Measurements from ENCODE around the gene SUSD6. TPM values are rescaled to one million over a fixed set of nuclear protein-coding genes. Genes with fewer than 3 reads are reported as not detected.

SUSD6 gene
- polyA plus RNA-seq, 2 of the 4 experiments (the other 2 are of a cell fraction) = 4.3 to 7.0 TPM

DNA sequence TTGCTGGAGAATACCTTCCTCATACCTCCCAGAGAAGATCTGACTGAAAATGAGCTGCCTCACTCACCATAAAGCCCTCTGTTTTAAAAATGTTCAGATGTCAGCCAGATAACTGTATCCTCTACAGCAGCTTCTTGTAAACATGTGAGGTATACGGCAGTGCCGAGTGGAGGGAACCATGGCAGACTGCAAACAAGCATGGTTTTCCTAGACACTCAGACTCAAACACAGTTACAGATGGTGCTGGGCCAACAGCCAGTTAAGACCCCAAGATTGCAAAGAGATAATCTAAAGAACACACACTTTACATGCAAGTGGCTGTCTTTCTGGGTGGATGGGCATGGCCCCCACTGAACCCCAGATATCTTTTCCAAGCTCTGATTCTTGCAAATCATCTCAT is 20.1 kb upstream of the SUSD6 start:
- no peaks in the 10 kb centered on the region for H3K9me3 ChIP-seq
- CTCF ChIA-PET = interaction anchor here (1.0 to 6.1 kb wide), 4 partner anchors 16 to 140 kb away, joined by 3 to 33 read pairs (median 3); no protein-coding TSS in a partner anchor
- WGBS (ENCODE audit: missing lambda C conversion rate) = 81% methylated on average over 2 of the region's 2 CpGs
- H3K4me2 ChIP-seq = no peak overlapping the region
- ATAC-seq (no peak), DNase-seq (ENCODE audit: low read depth in 1 of 2, low spot score in 1 of 2) (no peak), FAIRE-seq (no peak)
- no peak overlapping the region for H3K27ac ChIP-seq
- no peaks in the 10 kb centered on the region for H3K4me1 ChIP-seq
- no peak for TF ChIP-seq FOSL2 (IDR thresholded peaks at IDR 0.05)
- TF ChIP-seq FOSL2 (CRISPR knock-in tag; IDR thresholded peaks at IDR 0.05) = no peak
- TF ChIP-seq NR3C1 (IDR thresholded peaks at IDR 0.05) = no peak
- TF ChIP-seq, protein P1, sequence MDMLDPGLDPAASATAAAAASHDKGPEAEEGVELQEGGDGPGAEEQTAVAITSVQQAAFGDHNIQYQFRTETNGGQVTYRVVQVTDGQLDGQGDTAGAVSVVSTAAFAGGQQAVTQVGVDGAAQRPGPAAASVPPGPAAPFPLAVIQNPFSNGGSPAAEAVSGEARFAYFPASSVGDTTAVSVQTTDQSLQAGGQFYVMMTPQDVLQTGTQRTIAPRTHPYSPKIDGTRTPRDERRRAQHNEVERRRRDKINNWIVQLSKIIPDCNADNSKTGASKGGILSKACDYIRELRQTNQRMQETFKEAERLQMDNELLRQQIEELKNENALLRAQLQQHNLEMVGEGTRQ (IDR thresholded peaks at IDR 0.05) = no peak
- TF ChIP-seq RNF2 (IDR thresholded peaks at IDR 0.05; ENCODE audit: borderline replicate concordance, low read depth) = no peak
- no peak for TF ChIP-seq TP53 (CRISPR knock-in tag; IDR thresholded peaks at IDR 0.05)
- TF ChIP-seq HDAC2 (IDR thresholded peaks at IDR 0.05) = no peak
- TF ChIP-seq, protein P2, sequence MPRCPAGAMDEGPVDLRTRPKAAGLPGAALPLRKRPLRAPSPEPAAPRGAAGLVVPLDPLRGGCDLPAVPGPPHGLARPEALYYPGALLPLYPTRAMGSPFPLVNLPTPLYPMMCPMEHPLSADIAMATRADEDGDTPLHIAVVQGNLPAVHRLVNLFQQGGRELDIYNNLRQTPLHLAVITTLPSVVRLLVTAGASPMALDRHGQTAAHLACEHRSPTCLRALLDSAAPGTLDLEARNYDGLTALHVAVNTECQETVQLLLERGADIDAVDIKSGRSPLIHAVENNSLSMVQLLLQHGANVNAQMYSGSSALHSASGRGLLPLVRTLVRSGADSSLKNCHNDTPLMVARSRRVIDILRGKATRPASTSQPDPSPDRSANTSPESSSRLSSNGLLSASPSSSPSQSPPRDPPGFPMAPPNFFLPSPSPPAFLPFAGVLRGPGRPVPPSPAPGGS (IDR thresholded peaks at IDR 0.05) = no peak
- no peak for TF ChIP-seq POLR2A (IDR thresholded peaks at IDR 0.05; ENCODE audit: low read length)
- TF ChIP-seq, protein P3, sequence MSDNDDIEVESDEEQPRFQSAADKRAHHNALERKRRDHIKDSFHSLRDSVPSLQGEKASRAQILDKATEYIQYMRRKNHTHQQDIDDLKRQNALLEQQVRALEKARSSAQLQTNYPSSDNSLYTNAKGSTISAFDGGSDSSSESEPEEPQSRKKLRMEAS (IDR thresholded peaks at IDR 0.05) = no peak
- no peak for TF ChIP-seq CHD4 (IDR thresholded peaks at IDR 0.05; ENCODE audit: borderline replicate concordance)
- no peak for TF ChIP-seq PHF8 (IDR thresholded peaks at IDR 0.05; ENCODE audit: borderline replicate concordance, low read depth)
- no peak for TF ChIP-seq JUN (IDR thresholded peaks at IDR 0.05)
- H3K4me3 ChIP-seq = no peak overlapping the region
- POLR2A ChIA-PET = interaction anchor here (1.2 to 1.3 kb wide), 2 partner anchors 20 to 175 kb away, joined by 3 read pairs; partner anchors contain the start of genes SRSF5 and SUSD6

DNA sequence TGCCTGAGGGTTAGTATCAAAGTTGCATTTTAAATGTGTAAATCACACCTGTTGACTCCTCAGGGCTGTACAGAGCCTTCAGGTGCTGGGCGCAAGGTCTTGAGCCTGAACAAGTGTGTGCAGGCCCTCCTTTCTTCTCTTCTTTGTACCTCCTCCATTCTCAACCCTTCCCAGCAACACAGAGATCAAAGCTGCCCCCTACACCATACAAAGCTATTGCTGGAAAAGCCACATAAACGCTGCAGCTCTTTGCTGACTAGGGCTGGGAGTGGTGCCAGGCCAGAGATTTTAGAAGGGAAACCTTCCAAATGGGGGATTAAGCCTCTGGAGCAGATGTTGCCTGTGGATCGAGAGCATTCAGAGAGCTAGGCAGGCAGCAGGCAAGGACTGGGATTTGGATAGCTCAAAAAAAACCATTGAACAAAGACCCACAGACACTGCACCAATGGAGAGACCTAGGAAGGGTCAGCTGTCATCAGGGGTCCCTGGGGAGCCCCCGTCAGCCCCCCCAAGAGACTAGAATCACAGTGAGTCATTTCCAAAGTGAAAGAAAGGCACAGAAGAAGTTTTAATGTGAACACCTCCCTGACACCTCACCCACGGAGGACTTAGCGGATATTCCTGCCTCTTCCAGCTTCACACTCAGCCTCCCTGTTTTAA is 18.2 kb upstream of the SUSD6 start:
- ChIA-PET CTCF (interaction anchor here (0.5 to 6.1 kb wide), 11 partner anchors 7 to 1338 kb away, joined by 3 to 33 read pairs (median 4); no protein-coding TSS in a partner anchor), POLR2A (no interaction called here)
- FAIRE-seq (no peak), ATAC-seq (no peak), DNase-seq (ENCODE audit: low read depth in 1 of 2, low spot score in 1 of 2) (no peak)
- Histone ChIP-seq H3K4me3 (no peak overlapping the region), H3K4me2 (no peak overlapping the region), H3K27ac (no peak overlapping the region), H3K9me3 (no peaks in the 10 kb centered on the region), H3K4me1 (no peaks in the 10 kb centered on the region)
- WGBS (ENCODE audit: missing lambda C conversion rate) = 61% methylated on average over 6 of the region's 6 CpGs
- TF ChIP-seq KDM5A (IDR thresholded peaks at IDR 0.05) (no peak), ESRRA (IDR thresholded peaks at IDR 0.05; ENCODE audit: borderline replicate concordance, low read length) (no peak), RCOR1 (IDR thresholded peaks at IDR 0.05; ENCODE audit: low read depth, low read length) (no peak), MAFK (IDR thresholded peaks at IDR 0.05; ENCODE audit: partially characterized antibody) (no peak), SMC3 (IDR thresholded peaks at IDR 0.05) (no peak), CEBPB (IDR thresholded peaks at IDR 0.05) (no peak), CBX8 (IDR thresholded peaks at IDR 0.05) (no peak)

DNA sequence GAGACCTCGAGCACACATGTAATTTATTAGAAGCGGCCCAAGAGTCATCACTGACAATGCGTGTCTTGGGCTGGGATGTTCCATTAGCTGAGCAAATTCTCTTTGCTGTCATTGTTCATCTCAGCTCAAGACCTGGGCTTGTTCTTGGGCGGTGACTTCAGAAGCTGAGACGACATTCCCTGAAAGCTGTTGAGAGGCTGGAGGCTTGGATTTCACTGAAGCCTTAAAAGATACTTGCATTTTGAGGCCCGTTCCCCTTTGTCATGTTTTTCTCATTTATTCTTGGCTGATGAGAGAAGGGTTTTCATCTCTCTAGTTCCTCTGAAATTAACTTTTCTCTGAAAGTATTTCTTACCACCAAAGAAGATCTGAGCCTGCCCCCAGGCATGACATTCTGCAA is 16.6 kb upstream of the SUSD6 start:
- Histone ChIP-seq H3K4me3 (no peak overlapping the region), H3K4me2 (no peak overlapping the region), H3K9me3 (no peaks in the 10 kb centered on the region), H3K4me1 (no peaks in the 10 kb centered on the region), H3K27ac (no peak overlapping the region)
- WGBS (ENCODE audit: missing lambda C conversion rate) = 76% methylated on average over 6 of the region's 6 CpGs
- ATAC-seq (no peak), DNase-seq (ENCODE audit: low read depth in 1 of 2, low spot score in 1 of 2) (no peak), FAIRE-seq (no peak)
- ChIA-PET POLR2A (no interaction called here), CTCF (interaction anchor here (0.8 to 6.1 kb wide), 8 partner anchors 9 to 131 kb away, joined by 3 to 33 read pairs (median 6); no protein-coding TSS in a partner anchor)
- TF ChIP-seq, protein P4, sequence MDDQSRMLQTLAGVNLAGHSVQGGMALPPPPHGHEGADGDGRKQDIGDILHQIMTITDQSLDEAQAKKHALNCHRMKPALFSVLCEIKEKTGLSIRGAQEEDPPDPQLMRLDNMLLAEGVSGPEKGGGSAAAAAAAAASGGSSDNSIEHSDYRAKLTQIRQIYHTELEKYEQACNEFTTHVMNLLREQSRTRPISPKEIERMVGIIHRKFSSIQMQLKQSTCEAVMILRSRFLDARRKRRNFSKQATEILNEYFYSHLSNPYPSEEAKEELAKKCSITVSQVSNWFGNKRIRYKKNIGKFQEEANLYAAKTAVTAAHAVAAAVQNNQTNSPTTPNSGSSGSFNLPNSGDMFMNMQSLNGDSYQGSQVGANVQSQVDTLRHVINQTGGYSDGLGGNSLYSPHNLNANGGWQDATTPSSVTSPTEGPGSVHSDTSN (IDR thresholded peaks at IDR 0.05) = no peak
- TF ChIP-seq TFCP2L1 (CRISPR knock-in tag; IDR thresholded peaks at IDR 0.05) = no peak
- TF ChIP-seq, protein P5, sequence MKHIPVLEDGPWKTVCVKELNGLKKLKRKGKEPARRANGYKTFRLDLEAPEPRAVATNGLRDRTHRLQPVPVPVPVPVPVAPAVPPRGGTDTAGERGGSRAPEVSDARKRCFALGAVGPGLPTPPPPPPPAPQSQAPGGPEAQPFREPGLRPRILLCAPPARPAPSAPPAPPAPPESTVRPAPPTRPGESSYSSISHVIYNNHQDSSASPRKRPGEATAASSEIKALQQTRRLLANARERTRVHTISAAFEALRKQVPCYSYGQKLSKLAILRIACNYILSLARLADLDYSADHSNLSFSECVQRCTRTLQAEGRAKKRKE (CRISPR knock-in tag; IDR thresholded peaks at IDR 0.05; ENCODE audit: low read depth) = no peak
- TF ChIP-seq PHF8 (IDR thresholded peaks at IDR 0.05; ENCODE audit: borderline replicate concordance, low read depth) = no peak
- no peak for TF ChIP-seq MAFK (IDR thresholded peaks at IDR 0.05; ENCODE audit: partially characterized antibody)
- TF ChIP-seq KDM5A (IDR thresholded peaks at IDR 0.05) = no peak
- TF ChIP-seq MYC (IDR thresholded peaks at IDR 0.05; ENCODE audit: borderline replicate concordance, low read length) = no peak
- no peak for TF ChIP-seq HOXB13 (CRISPR knock-in tag; IDR thresholded peaks at IDR 0.05; ENCODE audit: low read depth)
- no peak for TF ChIP-seq FOSL2 (IDR thresholded peaks at IDR 0.05)
- TF ChIP-seq FOSL2 (CRISPR knock-in tag; IDR thresholded peaks at IDR 0.05) = no peak
- TF ChIP-seq NR3C1 (IDR thresholded peaks at IDR 0.05) = no peak
- TF ChIP-seq, protein P6, sequence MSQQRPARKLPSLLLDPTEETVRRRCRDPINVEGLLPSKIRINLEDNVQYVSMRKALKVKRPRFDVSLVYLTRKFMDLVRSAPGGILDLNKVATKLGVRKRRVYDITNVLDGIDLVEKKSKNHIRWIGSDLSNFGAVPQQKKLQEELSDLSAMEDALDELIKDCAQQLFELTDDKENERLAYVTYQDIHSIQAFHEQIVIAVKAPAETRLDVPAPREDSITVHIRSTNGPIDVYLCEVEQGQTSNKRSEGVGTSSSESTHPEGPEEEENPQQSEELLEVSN (IDR thresholded peaks at IDR 0.05; ENCODE audit: borderline replicate concordance, low read depth) = no peak
- no peak for TF ChIP-seq SMC3 (IDR thresholded peaks at IDR 0.05)
- TF ChIP-seq JUNB (IDR thresholded peaks at IDR 0.05) = no peak
- no peak for TF ChIP-seq HDAC2 (IDR thresholded peaks at IDR 0.05)
- TF ChIP-seq, protein P1 (IDR thresholded peaks at IDR 0.05) = no peak
- TF ChIP-seq CHD2 (IDR thresholded peaks at IDR 0.05; ENCODE audit: low read length, partially characterized antibody) = no peak
- no peak for TF ChIP-seq HOXA7 (CRISPR knock-in tag; IDR thresholded peaks at IDR 0.05)
